Activated CD8-positive, alpha-beta T cell treated with anti-CD3 and anti-CD28 coated beads for 36 hours (primary cell): ENCODE data around the gene NR2E3. TPM values are rescaled to one million over a fixed set of nuclear protein-coding genes. Genes with fewer than 3 reads are reported as not detected.
A peak's percentile ranks its signal among the peaks of the same experiment; 100 is the strongest.

ENCODE experiments used
- ATAC-seq: fragments of 200-7000 bp; cut with Tn5 transposase; one replicate; pipeline ENCODE4 v1.10.0; 2021; ENCODE audit warnings: mild to moderate bottlenecking, moderate library complexity
- CTCF ChIA-PET: fragments of 350-600 bp; sonication (Branson Sonifier 250); formaldehyde crosslinking; loops from one replicate; lab custom pipeline; 2021; ENCODE audit warnings: antibody characterized with exemption; lab: Charles Lee
- POLR2A ChIA-PET: fragments of 350-600 bp; sonication (Branson Sonifier 250); formaldehyde crosslinking; loops from one replicate; lab custom pipeline; 2021; ENCODE audit warnings: antibody characterized with exemption; lab: Charles Lee
- DNase-seq: peaks from one replicate; pipeline ENCODE4 v3.0.0-alpha.2; 2020
- H3K27ac Mint-ChIP-seq: one replicate; pipeline ENCODE4 v1.8.0; 2021; ENCODE audit warnings: mild to moderate bottlenecking, mixed read lengths
- H3K27me3 Mint-ChIP-seq: one replicate; pipeline ENCODE4 v1.8.0; 2021; ENCODE audit warnings: mixed read lengths
- H3K36me3 Mint-ChIP-seq: one replicate; pipeline ENCODE4 v1.8.0; 2021; ENCODE audit warnings: low read depth, mixed read lengths
- H3K4me1 Mint-ChIP-seq: one replicate; pipeline ENCODE4 v1.8.0; 2021; ENCODE audit warnings: low read depth, mixed read lengths
- H3K4me3 Mint-ChIP-seq: one replicate; pipeline ENCODE4 v1.8.0; 2021; ENCODE audit warnings: mild to moderate bottlenecking, moderate library complexity, mixed read lengths
- H3K9me3 Mint-ChIP-seq: one replicate; pipeline ENCODE4 v1.8.0; 2021; ENCODE audit warnings: mixed read lengths
- intact Hi-C: fragments of 100-400 bp; cut with micrococcal nuclease; formaldehyde crosslinking; loops from one replicate; pipeline ENCODE4 v1.10.0; 2022
- total RNA-seq, 2 experiments: library from RNA; stranded (reverse); gene quantifications; one replicate each; pipeline ENCODE4 v1.2.3, GENCODE V29; 2021
- TF ChIP-seq, protein P1 (sequence below): fragments of 200-600 bp; IDR thresholded peaks from one replicate; pipeline ENCODE4 v1.8.0; 2022; ENCODE audit warnings: antibody characterized with exemption, mild to moderate bottlenecking

The NR2E3 gene
- total RNA-seq, 2 experiments from 2014 or later, result not detected

GRCh38 chr15:71780115-71780976, 30.0 kb upstream of the NR2E3 start:
- Mint-ChIP-seq H3K27ac (no peak overlapping the region), H3K4me1 (peaks cover 6% of the 10 kb centered on the region), H3K9me3 (no peaks in the 10 kb centered on the region), H3K36me3 (no peaks in the 10 kb centered on the region), H3K4me3 (no peak overlapping the region), H3K27me3 (peaks cover 6% of the 10 kb centered on the region)
- peak; percentile 66 for ATAC-seq
- ChIA-PET CTCF (interaction anchor here (0.7 to 3.8 kb wide), 12 partner anchors 10 to 385 kb away, joined by 3 to 35 read pairs (median 4); no protein-coding TSS in a partner anchor), POLR2A (no interaction called here)
- intact Hi-C loops, result loop anchor here (5.0 kb wide), 1 partner anchor 377 kb away; no protein-coding TSS in a partner anchor
- TF ChIP-seq, protein P1, sequence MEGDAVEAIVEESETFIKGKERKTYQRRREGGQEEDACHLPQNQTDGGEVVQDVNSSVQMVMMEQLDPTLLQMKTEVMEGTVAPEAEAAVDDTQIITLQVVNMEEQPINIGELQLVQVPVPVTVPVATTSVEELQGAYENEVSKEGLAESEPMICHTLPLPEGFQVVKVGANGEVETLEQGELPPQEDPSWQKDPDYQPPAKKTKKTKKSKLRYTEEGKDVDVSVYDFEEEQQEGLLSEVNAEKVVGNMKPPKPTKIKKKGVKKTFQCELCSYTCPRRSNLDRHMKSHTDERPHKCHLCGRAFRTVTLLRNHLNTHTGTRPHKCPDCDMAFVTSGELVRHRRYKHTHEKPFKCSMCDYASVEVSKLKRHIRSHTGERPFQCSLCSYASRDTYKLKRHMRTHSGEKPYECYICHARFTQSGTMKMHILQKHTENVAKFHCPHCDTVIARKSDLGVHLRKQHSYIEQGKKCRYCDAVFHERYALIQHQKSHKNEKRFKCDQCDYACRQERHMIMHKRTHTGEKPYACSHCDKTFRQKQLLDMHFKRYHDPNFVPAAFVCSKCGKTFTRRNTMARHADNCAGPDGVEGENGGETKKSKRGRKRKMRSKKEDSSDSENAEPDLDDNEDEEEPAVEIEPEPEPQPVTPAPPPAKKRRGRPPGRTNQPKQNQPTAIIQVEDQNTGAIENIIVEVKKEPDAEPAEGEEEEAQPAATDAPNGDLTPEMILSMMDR, result peak; percentile 82
- peak; percentile 46 for DNase-seq

GRCh38 chr15:71781179-71781964, 29.0 kb upstream of the NR2E3 start:
- no peak overlapping the region for H3K4me3 Mint-ChIP-seq
- peaks cover 6% of the 10 kb centered on the region for H3K27me3 Mint-ChIP-seq
- no peak overlapping the region for H3K27ac Mint-ChIP-seq
- intact Hi-C loops, result loop anchor here (5.0 kb wide), 1 partner anchor 376 kb away; no protein-coding TSS in a partner anchor
- no peaks in the 10 kb centered on the region for H3K9me3 Mint-ChIP-seq
- TF ChIP-seq, protein P1, result no peak
- no peaks in the 10 kb centered on the region for H3K36me3 Mint-ChIP-seq
- ChIA-PET CTCF (interaction anchor here (0.7 to 3.8 kb wide), 9 partner anchors 11 to 384 kb away, joined by 3 to 35 read pairs (median 4); no protein-coding TSS in a partner anchor), POLR2A (no interaction called here)
- DNase-seq, result no peak
- ATAC-seq, result no peak
- peaks cover 6% of the 10 kb centered on the region for H3K4me1 Mint-ChIP-seq

DNA sequence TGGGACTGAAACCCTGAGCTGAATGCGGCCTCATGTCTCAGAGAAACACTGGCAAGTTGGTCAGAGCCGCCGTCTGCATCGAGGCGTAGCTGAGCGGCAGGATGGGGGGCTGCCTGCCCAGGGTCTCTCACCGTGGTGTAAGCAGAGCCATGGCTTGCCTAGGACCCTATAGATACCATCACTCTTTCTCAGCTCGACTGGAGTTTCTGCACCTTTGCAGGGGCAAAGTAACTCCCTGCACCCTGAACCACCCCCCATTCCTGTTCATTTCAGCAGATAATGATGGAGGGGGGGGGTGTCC, 28.4 kb upstream of the NR2E3 start:
- H3K27ac Mint-ChIP-seq, result no peak overlapping the region
- no peak for ATAC-seq
- ChIA-PET POLR2A (no interaction called here), CTCF (interaction anchor here (0.9 to 3.8 kb wide), 6 partner anchors 11 to 374 kb away, joined by 3 to 35 read pairs (median 5); no protein-coding TSS in a partner anchor)
- no peaks in the 10 kb centered on the region for H3K9me3 Mint-ChIP-seq
- peaks cover 6% of the 10 kb centered on the region for H3K4me1 Mint-ChIP-seq
- no peak overlapping the region for H3K4me3 Mint-ChIP-seq
- peaks cover 6% of the 10 kb centered on the region for H3K27me3 Mint-ChIP-seq
- no peaks in the 10 kb centered on the region for H3K36me3 Mint-ChIP-seq
- no peak for DNase-seq
- intact Hi-C loops, result loop anchor here (5.0 kb wide), 1 partner anchor 375 kb away; no protein-coding TSS in a partner anchor
- TF ChIP-seq, protein P1, result no peak

DNA sequence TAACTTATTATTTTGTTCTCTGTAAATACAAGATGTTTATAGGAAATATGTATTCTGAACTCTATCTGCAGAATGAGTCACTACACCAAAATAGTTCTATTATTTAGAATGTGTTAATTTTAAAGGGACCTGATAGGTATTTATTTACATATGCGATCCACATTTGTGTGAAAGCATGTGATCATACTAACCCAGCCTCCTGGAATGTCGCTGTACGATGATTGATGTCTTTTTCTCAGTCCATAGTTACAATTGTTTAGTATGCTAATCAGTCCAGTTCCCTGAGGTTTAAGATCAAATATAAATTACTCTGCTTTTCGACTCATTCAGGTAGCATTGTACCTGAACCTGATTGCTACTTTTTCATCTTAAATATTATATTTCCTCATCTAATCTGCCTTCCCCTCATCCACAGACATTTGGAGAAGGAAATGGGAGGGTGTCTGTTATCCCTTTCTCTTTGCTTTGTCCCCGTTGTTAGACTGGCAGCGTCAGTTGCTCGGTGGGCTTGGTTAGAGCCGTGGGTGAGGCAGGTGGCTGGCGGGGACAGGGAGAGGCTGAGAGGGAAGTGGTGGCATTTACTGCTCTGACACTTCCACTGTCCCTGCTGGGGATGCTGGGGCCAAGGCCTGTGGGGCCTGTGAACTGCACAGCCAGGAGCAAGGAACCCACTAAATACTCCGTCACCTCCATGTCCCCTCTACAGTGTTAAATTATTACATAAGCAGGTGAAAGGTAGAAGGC, 27.8 kb upstream of the NR2E3 start:
- intact Hi-C loops, result loop anchor here (5.0 kb wide), 1 partner anchor 375 kb away; no protein-coding TSS in a partner anchor
- DNase-seq (no peak), ATAC-seq (no peak)
- H3K27me3 Mint-ChIP-seq, result peaks cover 6% of the 10 kb centered on the region
- no peaks in the 10 kb centered on the region for H3K36me3 Mint-ChIP-seq
- no peak overlapping the region for H3K27ac Mint-ChIP-seq
- H3K4me1 Mint-ChIP-seq, result peaks cover 6% of the 10 kb centered on the region
- CTCF ChIA-PET, result interaction anchor here (0.9 to 3.8 kb wide), 2 partner anchors 34 to 374 kb away, joined by 3 to 35 read pairs; no protein-coding TSS in a partner anchor
- no peak overlapping the region for H3K4me3 Mint-ChIP-seq
- TF ChIP-seq, protein P1, result no peak
- POLR2A ChIA-PET, result no interaction called here
- no peaks in the 10 kb centered on the region for H3K9me3 Mint-ChIP-seq
